ENCODE data around the gene ISOC2. TPM values are rescaled to one million over a fixed set of nuclear protein-coding genes. Genes with fewer than 3 reads are reported as not detected.
"Not testable (repeated sequence)": the region's sequence is repeated elsewhere in the genome, so short reads cannot be mapped to it uniquely, and the experiment has no call there.

ISOC2 gene
- total and polyA plus RNA-seq, 8 donors = 19.8 to 348 (median 70.7) TPM

GRCh38 chr19:55408533-55408872 lies 52.9 kb downstream of the ISOC2 start:
- 67 to 71% (median 68%) methylated on average over 4 to 9 of the region's 9 CpGs for WGBS, 5 donors
- Histone ChIP-seq H3K4me1 (peaks cover 15 to 26% (median 22%) of the 10 kb centered on the region in 4 donors), H3K27me3 (no peaks in the 10 kb centered on the region), H3K4me3 (peak overlapping the region; percentile 88 to 99 (median 94)), H3K9me3 (no peaks in the 10 kb centered on the region), H3K27ac (peak overlapping the region; percentile 83 to 99 (median 98)), H3K36me3 (peaks cover 15 to 28% (median 24%) of the 10 kb centered on the region in 4 donors)
- TF ChIP-seq POLR2A (IDR thresholded peaks at IDR 0.05) = no peak
- TF ChIP-seq, protein P1, sequence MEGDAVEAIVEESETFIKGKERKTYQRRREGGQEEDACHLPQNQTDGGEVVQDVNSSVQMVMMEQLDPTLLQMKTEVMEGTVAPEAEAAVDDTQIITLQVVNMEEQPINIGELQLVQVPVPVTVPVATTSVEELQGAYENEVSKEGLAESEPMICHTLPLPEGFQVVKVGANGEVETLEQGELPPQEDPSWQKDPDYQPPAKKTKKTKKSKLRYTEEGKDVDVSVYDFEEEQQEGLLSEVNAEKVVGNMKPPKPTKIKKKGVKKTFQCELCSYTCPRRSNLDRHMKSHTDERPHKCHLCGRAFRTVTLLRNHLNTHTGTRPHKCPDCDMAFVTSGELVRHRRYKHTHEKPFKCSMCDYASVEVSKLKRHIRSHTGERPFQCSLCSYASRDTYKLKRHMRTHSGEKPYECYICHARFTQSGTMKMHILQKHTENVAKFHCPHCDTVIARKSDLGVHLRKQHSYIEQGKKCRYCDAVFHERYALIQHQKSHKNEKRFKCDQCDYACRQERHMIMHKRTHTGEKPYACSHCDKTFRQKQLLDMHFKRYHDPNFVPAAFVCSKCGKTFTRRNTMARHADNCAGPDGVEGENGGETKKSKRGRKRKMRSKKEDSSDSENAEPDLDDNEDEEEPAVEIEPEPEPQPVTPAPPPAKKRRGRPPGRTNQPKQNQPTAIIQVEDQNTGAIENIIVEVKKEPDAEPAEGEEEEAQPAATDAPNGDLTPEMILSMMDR (IDR thresholded peaks at IDR 0.05) = no peak
- no peak for TF ChIP-seq POLR2AphosphoS5 (IDR thresholded peaks at IDR 0.05)
- no peak for TF ChIP-seq EP300 (IDR thresholded peaks at IDR 0.05)
- DNase-seq = no peak
- intact Hi-C loops (cut with DNase I; ENCODE audit: low total_unique reads) = no loop called here

GRCh38 chr19:55407800-55408532 lies 53.5 kb downstream of the ISOC2 start:
- H3K27ac ChIP-seq = peak overlapping the region; percentile 95 to 99 (median 98)
- peaks cover 15 to 26% (median 22%) of the 10 kb centered on the region in 4 donors for H3K4me1 ChIP-seq
- 0 to 1% (median 0%) methylated on average over 49 to 72 of the region's 72 CpGs for WGBS, 5 donors
- peaks cover 21 to 33% (median 30%) of the 10 kb centered on the region in 4 donors for H3K36me3 ChIP-seq
- intact Hi-C loops (cut with DNase I; ENCODE audit: low total_unique reads) = no loop called here
- H3K27me3 ChIP-seq = no peaks in the 10 kb centered on the region
- DNase-seq = peak; percentile 98 to 100
- H3K4me3 ChIP-seq = peak overlapping the region; percentile 88 to 99 (median 94)
- TF ChIP-seq POLR2AphosphoS5 (IDR thresholded peaks at IDR 0.05) (peak in 1 of 3 donors; percentile 93), POLR2A (IDR thresholded peaks at IDR 0.05) (peak in 1 of 4 donors; percentile 65), EP300 (IDR thresholded peaks at IDR 0.05) (no peak)
- no peaks in the 10 kb centered on the region for H3K9me3 ChIP-seq

GRCh38 chr19:55407550-55407799 lies 54.0 kb downstream of the ISOC2 start, which contains the start of gene UBE2S:
Gene UBE2S, minus strand, starts transcription at chr19:55407788. Its CDS starts 199 bp downstream, at chr19:55407589.
- DNase-seq; intact Hi-C loops (cut with DNase I; ENCODE audit: low total_unique reads); H3K9me3 ChIP-seq; H3K27me3 ChIP-seq: not testable (repeated sequence)
- WGBS, 5 donors = 0 to 1% (median 1%) methylated on average over 1 to 36 of the region's 36 CpGs
- peak in 2 of 3 donors; percentile 98 to 99 for TF ChIP-seq POLR2AphosphoS5 (IDR thresholded peaks at IDR 0.05)
- Histone ChIP-seq H3K36me3 (peaks cover 26 to 38% (median 35%) of the 10 kb centered on the region in 4 donors), H3K4me3 (peak within 1 kb of the TSS; percentile 88 to 99 (median 94)), H3K4me1 (peaks cover 15 to 26% (median 22%) of the 10 kb centered on the region in 4 donors), H3K27ac (peak within 1 kb of the TSS; percentile 95 to 99 (median 98))

DNA sequence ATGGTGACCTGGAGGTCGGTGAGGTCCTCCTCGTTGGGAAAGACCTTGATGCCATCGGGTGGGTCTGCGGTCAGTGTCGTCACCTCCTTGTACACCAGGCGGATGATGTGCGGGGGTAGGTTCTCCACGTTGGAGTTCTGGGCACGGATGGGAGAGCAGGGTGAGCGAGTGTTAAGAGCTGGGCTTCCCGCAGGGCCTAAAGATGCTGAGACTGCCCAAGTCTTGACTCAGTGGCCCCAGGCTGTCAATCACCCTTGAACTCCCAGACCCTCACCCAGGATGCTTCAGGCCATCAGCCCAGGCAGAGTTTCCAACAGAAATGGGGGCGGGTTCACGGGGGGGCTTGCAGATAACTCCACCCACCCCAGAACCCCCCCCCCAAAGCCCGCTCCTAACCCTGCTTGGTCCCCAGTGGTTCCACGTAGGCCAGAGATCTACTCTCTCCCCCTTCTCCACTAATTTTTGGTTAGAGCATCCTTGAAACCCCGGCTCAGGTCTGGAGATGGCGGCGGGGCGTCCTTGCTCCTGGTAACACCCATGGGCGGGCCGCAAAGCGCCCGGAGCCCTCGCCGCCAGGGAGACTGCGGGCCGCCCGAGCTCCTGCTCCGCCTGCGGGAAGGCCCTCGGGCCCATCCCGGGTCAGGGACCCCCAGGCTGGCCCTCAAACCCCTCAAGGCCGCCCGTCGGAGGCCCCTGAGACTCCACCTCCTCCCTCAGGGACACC lies 54.5 kb downstream of the ISOC2 start:
- no peaks in the 10 kb centered on the region for H3K27me3 ChIP-seq
- DNase-seq = peak; percentile 46 to 73
- peaks cover 15 to 26% (median 22%) of the 10 kb centered on the region in 4 donors for H3K4me1 ChIP-seq
- 9 to 16% (median 12%) methylated on average over 18 to 35 of the region's 35 CpGs for WGBS, 5 donors
- TF ChIP-seq, protein P1 (IDR thresholded peaks at IDR 0.05) = no peak
- no peak for TF ChIP-seq POLR2AphosphoS5 (IDR thresholded peaks at IDR 0.05)
- H3K27ac ChIP-seq = peak overlapping the region; percentile 95 to 99 (median 98)
- intact Hi-C loops (cut with DNase I; ENCODE audit: low total_unique reads) = no loop called here
- no peaks in the 10 kb centered on the region for H3K9me3 ChIP-seq
- H3K4me3 ChIP-seq = peak overlapping the region; percentile 88 to 99 (median 94)
- H3K36me3 ChIP-seq = peaks cover 30 to 43% (median 40%) of the 10 kb centered on the region in 4 donors

GRCh38 chr19:55406091-55406825 lies 55.2 kb downstream of the ISOC2 start:
- TF ChIP-seq POLR2AphosphoS5 (IDR thresholded peaks at IDR 0.05) (no peak), EP300 (IDR thresholded peaks at IDR 0.05) (no peak), POLR2A (IDR thresholded peaks at IDR 0.05) (no peak)
- TF ChIP-seq, protein P1 (IDR thresholded peaks at IDR 0.05) = no peak
- intact Hi-C loops (cut with DNase I; ENCODE audit: low total_unique reads) = no loop called here
- WGBS, 5 donors = 79 to 85% (median 81%) methylated on average over 14 of the region's 14 CpGs
- Histone ChIP-seq H3K4me1 (peaks cover 15 to 26% (median 22%) of the 10 kb centered on the region in 4 donors), H3K27me3 (no peaks in the 10 kb centered on the region), H3K9me3 (no peaks in the 10 kb centered on the region), H3K4me3 (peak overlapping the region; percentile 88 to 99 (median 94)), H3K36me3 (peaks cover 35 to 50% (median 47%) of the 10 kb centered on the region in 4 donors), H3K27ac (peak overlapping the region in 1 of 5 donors; percentile 98)
- no peak for DNase-seq
